CD14-positive monocyte (primary cell): ENCODE data around the gene ARF6. TPM values are rescaled to one million over a fixed set of nuclear protein-coding genes. Genes with fewer than 3 reads are reported as not detected.

ENCODE experiments used
- DNase-seq, 3 donors: peaks; one replicate each; pipeline ENCODE4 v3.0.0-alpha.2; 2011 to 2022
- H2AFZ ChIP-seq: 2 replicates; pipeline ENCODE4 v1.6.0; 2012; ENCODE audit warnings: mild to moderate bottlenecking, low read depth, low read length, inconsistent platforms; ENCODE audit not compliant: insufficient read depth, poor library complexity, severe bottlenecking
- H3K27ac ChIP-seq, 2 donors: 1 replicate in 1 of 2; 2 replicates in 1 of 2; pipeline ENCODE4 v1.5.1; 2012 to 2013; ENCODE audit warnings: low read length in 2 of 2, control low read depth in 1 of 2, inconsistent platforms in 1 of 2, low read depth in 1 of 2, mild to moderate bottlenecking in 1 of 2
- H3K27me3 ChIP-seq, 2 donors: one replicate each; pipeline versions ENCODE4 v1.6.0 to v1.6.1; 2011 to 2013; ENCODE audit warnings: low read length in 2 of 2; ENCODE audit not compliant: control insufficient read depth in 2 of 2, insufficient read depth in 2 of 2
- H3K36me3 ChIP-seq, 2 donors: replicated peaks in 1 of 2; 1 replicate in 1 of 2; 2 replicates in 1 of 2; pipeline versions ENCODE4 v1.5.1 to v1.6.1; 2012 to 2013; ENCODE audit warnings: low read length in 2 of 2, control low read depth in 1 of 2, inconsistent platforms in 1 of 2, mild to moderate bottlenecking in 1 of 2; ENCODE audit not compliant: insufficient read depth in 2 of 2, control insufficient read depth in 1 of 2
- H3K4me1 ChIP-seq, 2 donors: 1 replicate in 1 of 2; 2 replicates in 1 of 2; pipeline versions ENCODE4 v1.5.1 to v1.6.1; 2012 to 2013; ENCODE audit warnings: low read length in 2 of 2, control low read depth in 1 of 2, inconsistent platforms in 1 of 2, mild to moderate bottlenecking in 1 of 2, moderate library complexity in 1 of 2; ENCODE audit not compliant: insufficient read depth in 2 of 2, control insufficient read depth in 1 of 2
- H3K4me2 ChIP-seq: replicated peaks from 2 replicates; pipeline ENCODE3; 2012; ENCODE audit warnings: low read length, moderate library complexity, mild to moderate bottlenecking; ENCODE audit not compliant: poor library complexity, severe bottlenecking; ENCODE audit errors: extremely low read depth
- H3K4me3 ChIP-seq, 3 experiments: fragments of 200-600 bp in 1 of 3; sonication (generic) in 1 of 3; replicated peaks in 1 of 3; 1 replicate in 2 of 3; 2 replicates in 1 of 3; pipeline ENCODE4 v1.5.1; 2011 to 2013; ENCODE audit warnings: low read length in 3 of 3, mild to moderate bottlenecking in 3 of 3, control low read depth in 2 of 3, low read depth in 2 of 3, inconsistent platforms in 1 of 3, moderate library complexity in 1 of 3
- H3K79me2 ChIP-seq: 2 replicates; pipeline ENCODE4 v1.6.0; 2012; ENCODE audit warnings: mild to moderate bottlenecking, control low read depth, inconsistent platforms, low read length, moderate library complexity; ENCODE audit not compliant: insufficient read depth
- H3K9ac ChIP-seq: 2 replicates; pipeline ENCODE4 v1.6.0; 2017; ENCODE audit warnings: low read length, mild to moderate bottlenecking; ENCODE audit not compliant: insufficient read depth, poor library complexity, severe bottlenecking
- H3K9me3 ChIP-seq, 2 donors: replicated peaks in 1 of 2; 1 replicate in 1 of 2; 2 replicates in 1 of 2; pipeline versions ENCODE4 v1.5.1 to v1.6.1; 2012 to 2013; ENCODE audit warnings: low read length in 2 of 2, control low read depth in 1 of 2; ENCODE audit not compliant: control insufficient read depth in 1 of 2, insufficient read depth in 1 of 2
- H4K20me1 ChIP-seq: 2 replicates; pipeline ENCODE4 v1.6.0; 2012; ENCODE audit warnings: mild to moderate bottlenecking, low read length, control low read depth, moderate library complexity; ENCODE audit not compliant: insufficient read depth
- H3K27ac Mint-ChIP-seq, 7 donors: one replicate each; pipeline ENCODE4 v1.8.0; 2020; ENCODE audit warnings: mild to moderate bottlenecking in 7 of 7, mixed read lengths in 7 of 7, moderate library complexity in 6 of 7, inconsistent platforms in 2 of 7
- H3K27me3 Mint-ChIP-seq, 3 donors: one replicate each; pipeline ENCODE4 v1.8.0; 2021 to 2022; ENCODE audit warnings: low read depth in 3 of 3, mild to moderate bottlenecking in 3 of 3, mixed read lengths in 3 of 3, moderate library complexity in 3 of 3, inconsistent platforms in 1 of 3
- H3K36me3 Mint-ChIP-seq, 2 donors: one replicate each; pipeline ENCODE4 v1.8.0; 2020; ENCODE audit warnings: mixed read lengths in 2 of 2, inconsistent platforms in 1 of 2, mild to moderate bottlenecking in 1 of 2
- H3K4me1 Mint-ChIP-seq: one replicate; pipeline ENCODE4 v1.8.0; 2020; ENCODE audit warnings: mild to moderate bottlenecking, mixed read lengths
- H3K4me3 Mint-ChIP-seq, 2 donors: one replicate each; pipeline ENCODE4 v1.8.0; 2020; ENCODE audit warnings: mild to moderate bottlenecking in 2 of 2, mixed read lengths in 2 of 2, moderate library complexity in 1 of 2
- H3K9me3 Mint-ChIP-seq, 7 donors: one replicate each; pipeline ENCODE4 v1.8.0; 2020 to 2022; ENCODE audit warnings: mixed read lengths in 7 of 7, mild to moderate bottlenecking in 6 of 7, moderate library complexity in 6 of 7, inconsistent platforms in 2 of 7
- WGBS: methylation state at CpG from one replicate; pipeline ENCODE4 v1.1.5; 2013; ENCODE audit warnings: missing lambda C conversion rate; ENCODE audit not compliant: insufficient coverage; 5-methylcytosine and 5-hydroxymethylcytosine counted together
- intact Hi-C, 2 donors: fragments of 100-400 bp; cut with micrococcal nuclease; formaldehyde crosslinking; loops; one replicate each; pipeline versions ENCODE4 v1.15.0 to v1.15.1; 2023
- polyA plus RNA-seq, 3 donors: library from polyadenylated mRNA; depleted of rRNA in 1 of 3; unstranded in 2 of 3; stranded (reverse) in 1 of 3; fragments of 300-500 nt in 2 of 3; fragments of >200 nt in 1 of 3; fragmentation: Illumina TruSeq in 2 of 3; gene quantifications; 1 replicate in 2 of 3; 2 replicates in 1 of 3; pipeline ENCODE4 v1.2.3, GENCODE V29; 2012 to 2021
- TF ChIP-seq, protein P1 (sequence below): fragments of 200-600 bp; IDR thresholded peaks from one replicate; pipeline ENCODE4 v1.8.0; 2022; ENCODE audit warnings: antibody characterized with exemption, mild to moderate bottlenecking

Gene ARF6
- polyA plus RNA-seq, 3 donors: 76.4 to 136 (median 120) TPM

DNA sequence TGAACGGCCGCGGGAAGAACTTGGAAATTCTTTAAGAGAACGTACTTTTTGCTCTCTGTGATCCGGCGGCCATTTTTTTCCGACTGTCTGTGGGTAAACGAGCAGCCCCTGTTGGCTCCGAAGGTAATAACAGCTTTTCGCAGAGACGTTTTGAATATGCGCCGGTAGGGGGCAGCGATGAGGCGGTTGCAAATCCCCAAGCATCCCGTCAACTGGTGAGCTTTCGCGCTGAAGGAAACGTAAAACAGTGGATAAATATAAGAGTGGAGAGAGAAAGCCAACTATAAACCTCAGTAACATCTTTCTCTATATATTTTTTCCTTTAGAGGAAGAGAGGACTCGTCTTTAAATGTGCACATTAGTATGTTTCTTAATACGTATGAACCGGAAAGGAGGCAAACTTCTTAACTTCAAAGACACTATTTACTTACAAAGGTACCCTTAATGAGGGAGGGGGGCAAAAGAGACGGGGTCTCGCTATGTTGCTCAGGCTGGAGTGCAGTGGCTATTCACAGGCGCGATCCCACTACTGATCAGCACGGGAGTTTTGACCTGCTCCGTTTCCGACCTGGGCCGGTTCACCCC, 30.7 kb upstream of the ARF6 start:
- H2AFZ ChIP-seq: peak overlapping the region; percentile 93
- peak overlapping the region; percentile 88 to 99 (median 97) for H3K4me3 ChIP-seq
- H3K27ac ChIP-seq: peak overlapping the region; percentile 90 to 91
- peak overlapping the region; percentile 83 for H3K4me2 ChIP-seq
- Mint-ChIP-seq H3K4me3 (peak overlapping the region in 1 of 2 donors; percentile 98), H3K4me1 (peaks cover 20% of the 10 kb centered on the region), H3K27ac (no peak overlapping the region), H3K27me3 (peaks cover 0 to 5% (median 0%) of the 10 kb centered on the region in 3 donors), H3K9me3 (peaks cover 0 to 7% (median 3%) of the 10 kb centered on the region in 7 donors), H3K36me3 (no peaks in the 10 kb centered on the region)
- no peaks in the 10 kb centered on the region for H4K20me1 ChIP-seq
- no peaks in the 10 kb centered on the region for H3K27me3 ChIP-seq
- H3K79me2 ChIP-seq: peaks cover 12% of the 10 kb centered on the region
- peaks cover 42 to 52% of the 10 kb centered on the region in 2 donors for H3K4me1 ChIP-seq
- H3K9ac ChIP-seq: peak overlapping the region; percentile 79
- 0% methylated on average over 14 of the region's 30 CpGs for WGBS
- intact Hi-C loops: loop anchor here (2.0 to 5.0 kb wide), 4 partner anchors 31 to 255 kb away; partner anchors contain the start of genes ARF6 (in 1 of the 2) and VCPKMT (in 1 of the 2)
- no peaks in the 10 kb centered on the region for H3K9me3 ChIP-seq
- H3K36me3 ChIP-seq: no peaks in the 10 kb centered on the region
- DNase-seq: peak; percentile 72 to 84 (median 84)
- TF ChIP-seq, protein P1, sequence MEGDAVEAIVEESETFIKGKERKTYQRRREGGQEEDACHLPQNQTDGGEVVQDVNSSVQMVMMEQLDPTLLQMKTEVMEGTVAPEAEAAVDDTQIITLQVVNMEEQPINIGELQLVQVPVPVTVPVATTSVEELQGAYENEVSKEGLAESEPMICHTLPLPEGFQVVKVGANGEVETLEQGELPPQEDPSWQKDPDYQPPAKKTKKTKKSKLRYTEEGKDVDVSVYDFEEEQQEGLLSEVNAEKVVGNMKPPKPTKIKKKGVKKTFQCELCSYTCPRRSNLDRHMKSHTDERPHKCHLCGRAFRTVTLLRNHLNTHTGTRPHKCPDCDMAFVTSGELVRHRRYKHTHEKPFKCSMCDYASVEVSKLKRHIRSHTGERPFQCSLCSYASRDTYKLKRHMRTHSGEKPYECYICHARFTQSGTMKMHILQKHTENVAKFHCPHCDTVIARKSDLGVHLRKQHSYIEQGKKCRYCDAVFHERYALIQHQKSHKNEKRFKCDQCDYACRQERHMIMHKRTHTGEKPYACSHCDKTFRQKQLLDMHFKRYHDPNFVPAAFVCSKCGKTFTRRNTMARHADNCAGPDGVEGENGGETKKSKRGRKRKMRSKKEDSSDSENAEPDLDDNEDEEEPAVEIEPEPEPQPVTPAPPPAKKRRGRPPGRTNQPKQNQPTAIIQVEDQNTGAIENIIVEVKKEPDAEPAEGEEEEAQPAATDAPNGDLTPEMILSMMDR: peak; percentile 100

DNA sequence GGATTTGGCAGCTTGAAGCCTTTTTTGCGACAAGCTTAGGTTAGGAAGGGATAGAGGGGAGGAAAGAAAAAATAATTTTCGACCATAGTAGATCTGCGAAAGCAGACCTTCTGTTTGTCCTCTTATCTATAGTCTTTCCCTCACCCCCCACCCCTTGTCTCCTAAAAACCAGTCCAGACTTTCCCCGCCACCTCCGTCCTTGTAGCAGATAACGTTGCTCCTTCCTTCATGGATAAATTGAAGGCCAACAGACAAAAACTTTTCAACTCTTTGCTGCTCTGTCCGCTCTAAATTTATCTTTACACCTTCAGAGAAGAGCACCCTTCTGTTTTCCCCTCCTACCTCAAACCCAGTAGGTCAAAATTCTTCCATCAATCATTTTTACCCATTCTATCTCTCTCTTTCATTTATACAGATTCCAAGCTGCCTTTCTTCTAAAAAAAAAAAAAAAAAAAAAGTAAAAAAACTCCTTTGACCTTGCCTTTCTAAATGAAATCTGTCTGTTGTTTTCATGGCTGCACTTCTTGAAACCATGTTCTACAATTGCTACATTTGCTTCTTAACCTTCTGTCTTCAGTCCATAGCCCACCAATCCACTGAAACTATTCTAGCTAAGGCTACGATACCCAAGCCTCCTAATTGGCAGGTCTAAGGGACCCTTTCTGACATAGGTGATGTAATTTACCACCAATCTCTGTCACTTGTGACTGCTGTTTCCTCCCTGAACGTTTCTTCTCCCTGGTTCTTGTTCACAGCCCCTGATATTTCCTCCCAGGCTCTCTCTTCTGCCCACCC, 29.2 kb upstream of the ARF6 start:
- Mint-ChIP-seq H3K27me3 (peaks cover 0 to 5% (median 0%) of the 10 kb centered on the region in 3 donors), H3K4me3 (no peak overlapping the region), H3K4me1 (peaks cover 22% of the 10 kb centered on the region), H3K9me3 (peaks cover 0 to 7% (median 0%) of the 10 kb centered on the region in 7 donors), H3K36me3 (no peaks in the 10 kb centered on the region), H3K27ac (no peak overlapping the region)
- WGBS: 23% methylated on average over 5 of the region's 9 CpGs
- intact Hi-C loops: loop anchor here (2.0 to 5.0 kb wide), 4 partner anchors 29 to 254 kb away; partner anchors contain the start of genes ARF6 (in 1 of the 2) and VCPKMT (in 1 of the 2)
- Histone ChIP-seq H3K4me2 (peak overlapping the region; percentile 83), H3K9me3 (no peaks in the 10 kb centered on the region), H2AFZ (peak overlapping the region; percentile 60), H3K36me3 (no peaks in the 10 kb centered on the region), H4K20me1 (no peaks in the 10 kb centered on the region), H3K4me1 (peaks cover 43 to 54% of the 10 kb centered on the region in 2 donors), H3K9ac (peak overlapping the region; percentile 69), H3K79me2 (peaks cover 12% of the 10 kb centered on the region), H3K27me3 (no peaks in the 10 kb centered on the region), H3K27ac (peak overlapping the region; percentile 90 to 91), H3K4me3 (peak overlapping the region; percentile 79 to 92 (median 88))
- DNase-seq: peak in 1 of 3 donors; percentile 26
- TF ChIP-seq, protein P1: no peak
